Ecto neural progenitor cell (in vitro differentiated cells): ENCODE measurements around the gene CPB2.

Source experiments
- DNase-seq: peaks from one replicate; pipeline ENCODE4 v3.0.0-alpha.2; 2018; ENCODE audit warnings: low spot score

CPB2 gene

GRCh38 chr13:46097015-46097414 is 7.8 kb downstream of the CPB2 start:
- no peak for DNase-seq

GRCh38 chr13:46094478-46094877 is 10.4 kb downstream of the CPB2 start:
- DNase-seq: no peak

- DNase-seq: no peak
Observed at GRCh38 chr13:46088821-46089562, 15.8 kb downstream of the CPB2 start.

- no peak for DNase-seq
Observed at GRCh38 chr13:46087481-46087880, 17.4 kb downstream of the CPB2 start.

- no peak for DNase-seq
Observed at GRCh38 chr13:46086985-46087384, 17.8 kb downstream of the CPB2 start.

- DNase-seq: no peak
Observed at GRCh38 chr13:46086421-46086922, 18.4 kb downstream of the CPB2 start.

GRCh38 chr13:46085737-46086136 is 19.1 kb downstream of the CPB2 start:
- no peak for DNase-seq

- DNase-seq: no peak
Observed at GRCh38 chr13:46082324-46082723, 22.5 kb downstream of the CPB2 start.

GRCh38 chr13:46079770-46080169 is 25.1 kb downstream of the CPB2 start:
- DNase-seq: no peak

- no peak for DNase-seq
Observed at GRCh38 chr13:46077265-46077664, 27.6 kb downstream of the CPB2 start.

GRCh38 chr13:46076827-46077226 is 28.0 kb downstream of the CPB2 start:
- DNase-seq: no peak

- no peak for DNase-seq
Observed at GRCh38 chr13:46075811-46076210, 29.0 kb downstream of the CPB2 start.

- DNase-seq: no peak
Observed at GRCh38 chr13:46071590-46072249, 33.1 kb downstream of the CPB2 start.

GRCh38 chr13:46063292-46063691 is 41.5 kb downstream of the CPB2 start:
- no peak for DNase-seq

- no peak for DNase-seq
Observed at GRCh38 chr13:46062185-46062584, 42.6 kb downstream of the CPB2 start.

GRCh38 chr13:46059405-46059804 is 45.4 kb downstream of the CPB2 start:
- no peak for DNase-seq

- no peak for DNase-seq
Observed at GRCh38 chr13:46058268-46058667, 46.6 kb downstream of the CPB2 start.

GRCh38 chr13:46057256-46058015 is 47.4 kb downstream of the CPB2 start:
- DNase-seq: no peak

- no peak for DNase-seq
Observed at GRCh38 chr13:46053162-46054012, 51.4 kb downstream of the CPB2 start.

GRCh38 chr13:46052319-46053161 is 52.3 kb downstream of the CPB2 start, which contains the start of gene ZC3H13:
Gene ZC3H13, minus strand, starts transcription at chr13:46052746. Its CDS starts 7,239 bp downstream, at chr13:46045507.
- DNase-seq: peak; percentile 92

GRCh38 chr13:46051968-46052318 is 52.9 kb downstream of the CPB2 start:
- no peak for DNase-seq
